ENCODE results near the gene BAIAP2L1.

- TF ChIP-seq CTCF (conservative IDR thresholded peaks at IDR 0.05 in 1 of 2, IDR thresholded peaks at IDR 0.05 in 1 of 2; ENCODE audit: low read depth in 1 of 2, low read length in 2 of 2) (no peak), EZH2 (IDR thresholded peaks at IDR 0.05; ENCODE audit: low read length, missing control alignments) (no peak)
Measured at GRCh38 chr7:98287486-98287959, 113.4 kb downstream of the BAIAP2L1 start.
